ENCODE measurements around the gene USF1.

GRCh38 chr1:161019751-161020495 lies 25.9 kb downstream of the USF1 start:
- no peak for TF ChIP-seq EZH2 (IDR thresholded peaks at IDR 0.05)
- TF ChIP-seq, protein P1, sequence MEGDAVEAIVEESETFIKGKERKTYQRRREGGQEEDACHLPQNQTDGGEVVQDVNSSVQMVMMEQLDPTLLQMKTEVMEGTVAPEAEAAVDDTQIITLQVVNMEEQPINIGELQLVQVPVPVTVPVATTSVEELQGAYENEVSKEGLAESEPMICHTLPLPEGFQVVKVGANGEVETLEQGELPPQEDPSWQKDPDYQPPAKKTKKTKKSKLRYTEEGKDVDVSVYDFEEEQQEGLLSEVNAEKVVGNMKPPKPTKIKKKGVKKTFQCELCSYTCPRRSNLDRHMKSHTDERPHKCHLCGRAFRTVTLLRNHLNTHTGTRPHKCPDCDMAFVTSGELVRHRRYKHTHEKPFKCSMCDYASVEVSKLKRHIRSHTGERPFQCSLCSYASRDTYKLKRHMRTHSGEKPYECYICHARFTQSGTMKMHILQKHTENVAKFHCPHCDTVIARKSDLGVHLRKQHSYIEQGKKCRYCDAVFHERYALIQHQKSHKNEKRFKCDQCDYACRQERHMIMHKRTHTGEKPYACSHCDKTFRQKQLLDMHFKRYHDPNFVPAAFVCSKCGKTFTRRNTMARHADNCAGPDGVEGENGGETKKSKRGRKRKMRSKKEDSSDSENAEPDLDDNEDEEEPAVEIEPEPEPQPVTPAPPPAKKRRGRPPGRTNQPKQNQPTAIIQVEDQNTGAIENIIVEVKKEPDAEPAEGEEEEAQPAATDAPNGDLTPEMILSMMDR (IDR thresholded peaks at IDR 0.05) = no peak

All from neural progenitor cell (in vitro differentiated cells).